ENCODE data around the gene PHETA2. TPM values are rescaled to one million over a fixed set of nuclear protein-coding genes. Genes with fewer than 3 reads are reported as not detected.

The PHETA2 gene
- total and polyA plus RNA-seq, 2 of the 8 experiments (the other 6 are each of a cell fraction or from before 2014, with no cell fraction given), result 7.4 to 7.6 TPM

Small RNAs within 50 kb of the gene (small RNA-seq; reads per million reads assigned to genes)
- not detected for gene SNORD13P1 (ENCODE audit: insufficient read depth)

Other genes starting within 250 kb of the PHETA2 start
- gene SREBF2, start 241.1 kb upstream of the PHETA2 start, total RNA-seq (2021; fragmentation: NEBNext Ultra II Directional; extraction: Animal tissue kit (Norgen Biotek cat#: 25700)), result 144 TPM in 2 replicates
- gene SREBF2, start 241.1 kb upstream of the PHETA2 start, polyA plus RNA-seq (2011; rRNA removed), result 125 and 183 TPM in 2 replicates
- 0.89 and 0.90 TPM in 2 replicates for gene SHISA8, start 159.2 kb upstream of the PHETA2 start, total RNA-seq (2021; fragmentation: NEBNext Ultra II Directional; extraction: Animal tissue kit (Norgen Biotek cat#: 25700))
- gene SHISA8, start 159.2 kb upstream of the PHETA2 start, polyA plus RNA-seq (2011; rRNA removed), result 0.14 and 0.35 TPM in 2 replicates
- gene TNFRSF13C, start 147.4 kb upstream of the PHETA2 start, total RNA-seq (2021; fragmentation: NEBNext Ultra II Directional; extraction: Animal tissue kit (Norgen Biotek cat#: 25700)), result 1.8 and 2.0 TPM in 2 replicates
- gene TNFRSF13C, start 147.4 kb upstream of the PHETA2 start, polyA plus RNA-seq (2011; rRNA removed), result 1.4 TPM in 2 replicates
- 30.0 and 32.0 TPM in 2 replicates for gene CENPM, start 127.1 kb upstream of the PHETA2 start, total RNA-seq (2021; fragmentation: NEBNext Ultra II Directional; extraction: Animal tissue kit (Norgen Biotek cat#: 25700))
- 80.4 and 94.6 TPM in 2 replicates for gene CENPM, start 127.1 kb upstream of the PHETA2 start, polyA plus RNA-seq (2011; rRNA removed)
- gene SEPTIN3, start 104.8 kb upstream of the PHETA2 start, total RNA-seq (2021; fragmentation: NEBNext Ultra II Directional; extraction: Animal tissue kit (Norgen Biotek cat#: 25700)), result 38.9 and 39.1 TPM in 2 replicates
- 39.7 and 52.9 TPM in 2 replicates for gene SEPTIN3, start 104.8 kb upstream of the PHETA2 start, polyA plus RNA-seq (2011; rRNA removed)
- not detected in 2 replicates for gene WBP2NL, start 75.5 kb upstream of the PHETA2 start, total RNA-seq (2021; fragmentation: NEBNext Ultra II Directional; extraction: Animal tissue kit (Norgen Biotek cat#: 25700))
- gene WBP2NL, start 75.5 kb upstream of the PHETA2 start, polyA plus RNA-seq (2011; rRNA removed), result not detected in 2 replicates
- 14.7 and 14.8 TPM in 2 replicates for gene NAGA, start 3.4 kb upstream of the PHETA2 start, total RNA-seq (2021; fragmentation: NEBNext Ultra II Directional; extraction: Animal tissue kit (Norgen Biotek cat#: 25700))
- 30.7 and 39.5 TPM in 2 replicates for gene NAGA, start 3.4 kb upstream of the PHETA2 start, polyA plus RNA-seq (2011; rRNA removed)
- gene SMDT1, start 5.5 kb downstream of the PHETA2 start, total RNA-seq (2021; fragmentation: NEBNext Ultra II Directional; extraction: Animal tissue kit (Norgen Biotek cat#: 25700)), result 35.6 and 36.0 TPM in 2 replicates
- gene SMDT1, start 5.5 kb downstream of the PHETA2 start, polyA plus RNA-seq (2011; rRNA removed), result 34.9 and 40.7 TPM in 2 replicates
- gene NDUFA6, start 16.5 kb downstream of the PHETA2 start, total RNA-seq (2021; fragmentation: NEBNext Ultra II Directional; extraction: Animal tissue kit (Norgen Biotek cat#: 25700)), result 99.5 and 105 TPM in 2 replicates
- gene NDUFA6, start 16.5 kb downstream of the PHETA2 start, polyA plus RNA-seq (2011; rRNA removed), result 60.1 and 76.2 TPM in 2 replicates
- gene CYP2D6, start 56.6 kb downstream of the PHETA2 start, total RNA-seq (2021; fragmentation: NEBNext Ultra II Directional; extraction: Animal tissue kit (Norgen Biotek cat#: 25700)), result 0.77 and 0.93 TPM in 2 replicates
- 1.7 TPM in 2 replicates for gene CYP2D6, start 56.6 kb downstream of the PHETA2 start, polyA plus RNA-seq (2011; rRNA removed)
- gene TCF20, start 196.4 kb downstream of the PHETA2 start, total RNA-seq (2021; fragmentation: NEBNext Ultra II Directional; extraction: Animal tissue kit (Norgen Biotek cat#: 25700)), result 79.8 and 80.4 TPM in 2 replicates
- gene TCF20, start 196.4 kb downstream of the PHETA2 start, polyA plus RNA-seq (2011; rRNA removed), result 22.0 and 23.3 TPM in 2 replicates

Measured in H1 (cell line).